ENCODE data around the gene LRRC10.

DNA sequence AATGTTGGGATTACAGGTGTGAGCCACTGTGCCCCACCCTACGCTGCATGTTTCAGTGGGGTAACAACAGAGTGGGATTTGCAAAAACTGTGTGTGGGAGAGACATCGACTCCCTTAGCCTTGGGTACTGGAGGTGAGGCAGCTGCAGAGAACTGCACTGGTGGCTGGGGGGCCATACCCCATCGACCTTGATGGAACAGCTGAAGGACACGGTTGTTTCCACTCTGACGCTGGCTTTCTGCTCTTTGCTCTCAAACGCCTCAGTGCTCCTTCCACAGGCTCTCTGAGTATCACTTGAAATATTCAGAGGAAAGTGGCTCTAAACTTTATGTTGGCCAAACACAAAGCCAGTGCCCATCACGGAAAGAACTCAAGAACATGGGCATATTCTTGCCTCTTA, 30.8 kb upstream of the LRRC10 start:
- TF ChIP-seq, protein P1, sequence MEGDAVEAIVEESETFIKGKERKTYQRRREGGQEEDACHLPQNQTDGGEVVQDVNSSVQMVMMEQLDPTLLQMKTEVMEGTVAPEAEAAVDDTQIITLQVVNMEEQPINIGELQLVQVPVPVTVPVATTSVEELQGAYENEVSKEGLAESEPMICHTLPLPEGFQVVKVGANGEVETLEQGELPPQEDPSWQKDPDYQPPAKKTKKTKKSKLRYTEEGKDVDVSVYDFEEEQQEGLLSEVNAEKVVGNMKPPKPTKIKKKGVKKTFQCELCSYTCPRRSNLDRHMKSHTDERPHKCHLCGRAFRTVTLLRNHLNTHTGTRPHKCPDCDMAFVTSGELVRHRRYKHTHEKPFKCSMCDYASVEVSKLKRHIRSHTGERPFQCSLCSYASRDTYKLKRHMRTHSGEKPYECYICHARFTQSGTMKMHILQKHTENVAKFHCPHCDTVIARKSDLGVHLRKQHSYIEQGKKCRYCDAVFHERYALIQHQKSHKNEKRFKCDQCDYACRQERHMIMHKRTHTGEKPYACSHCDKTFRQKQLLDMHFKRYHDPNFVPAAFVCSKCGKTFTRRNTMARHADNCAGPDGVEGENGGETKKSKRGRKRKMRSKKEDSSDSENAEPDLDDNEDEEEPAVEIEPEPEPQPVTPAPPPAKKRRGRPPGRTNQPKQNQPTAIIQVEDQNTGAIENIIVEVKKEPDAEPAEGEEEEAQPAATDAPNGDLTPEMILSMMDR (conservative IDR thresholded peaks at IDR 0.05 in 1 of 2, IDR thresholded peaks at IDR 0.05 in 1 of 2; ENCODE audit: extremely low read depth in 1 of 2, insufficient read depth in 1 of 2, low read depth in 1 of 2, low read length in 2 of 2), result no peak
- no peak for TF ChIP-seq EZH2 (IDR thresholded peaks at IDR 0.05; ENCODE audit: borderline replicate concordance, low read length)
